ENCODE measurements around the gene PRKG1.

PRKG1 gene

GRCh38 chr10:52256832-52257691 lies 1182.8 kb downstream of the PRKG1 start:
- no peak for DNase-seq (ENCODE audit: low read depth in 1 of 2, low spot score in 1 of 2)

GRCh38 chr10:52257692-52258075 lies 1183.4 kb downstream of the PRKG1 start:
- H3K27me3 ChIP-seq (ENCODE audit: insufficient read depth, poor library complexity, severe bottlenecking): no peaks in the 10 kb centered on the region
- TF ChIP-seq SPI1 (IDR thresholded peaks at IDR 0.05; ENCODE audit: borderline replicate concordance, low read depth): no peak
- no peak for TF ChIP-seq REST (IDR thresholded peaks at IDR 0.05; ENCODE audit: insufficient replicate concordance, low read depth)
- no peak for TF ChIP-seq POLR2AphosphoS5 (IDR thresholded peaks at IDR 0.05; ENCODE audit: low read depth)
- no peak for TF ChIP-seq CTCF (IDR thresholded peaks at IDR 0.05; ENCODE audit: insufficient read depth, low read length)
- no peak for TF ChIP-seq GABPA (IDR thresholded peaks at IDR 0.05; ENCODE audit: low read depth)
- H3K27ac ChIP-seq (replicated peaks): no peak overlapping the region
- H3K4me3 ChIP-seq (replicated peaks; ENCODE audit: insufficient read depth, low read length): no peak overlapping the region
- no peak for DNase-seq (ENCODE audit: low read depth in 1 of 2, low spot score in 1 of 2)

More at GRCh38 chr10:52256832-52257691, 1182.8 kb downstream of the PRKG1 start:
- TF ChIP-seq POLR2AphosphoS5 (IDR thresholded peaks at IDR 0.05; ENCODE audit: low read depth) (no peak), SPI1 (IDR thresholded peaks at IDR 0.05; ENCODE audit: borderline replicate concordance, low read depth) (no peak), CTCF (IDR thresholded peaks at IDR 0.05; ENCODE audit: insufficient read depth, low read length) (no peak), GABPA (IDR thresholded peaks at IDR 0.05; ENCODE audit: low read depth) (no peak), REST (IDR thresholded peaks at IDR 0.05; ENCODE audit: insufficient replicate concordance, low read depth) (no peak)
- H3K4me3 ChIP-seq (replicated peaks; ENCODE audit: insufficient read depth, low read length): no peak overlapping the region
- H3K27me3 ChIP-seq (ENCODE audit: insufficient read depth, poor library complexity, severe bottlenecking): no peaks in the 10 kb centered on the region
- H3K27ac ChIP-seq (replicated peaks): no peak overlapping the region

- Histone ChIP-seq H3K27ac (replicated peaks) (no peak overlapping the region), H3K4me3 (replicated peaks; ENCODE audit: insufficient read depth, low read length) (no peak overlapping the region), H3K27me3 (ENCODE audit: insufficient read depth, poor library complexity, severe bottlenecking) (no peaks in the 10 kb centered on the region)
- DNase-seq (ENCODE audit: low read depth in 1 of 2, low spot score in 1 of 2): no peak
- TF ChIP-seq POLR2AphosphoS5 (IDR thresholded peaks at IDR 0.05; ENCODE audit: low read depth) (no peak), SPI1 (IDR thresholded peaks at IDR 0.05; ENCODE audit: borderline replicate concordance, low read depth) (no peak), REST (IDR thresholded peaks at IDR 0.05; ENCODE audit: insufficient replicate concordance, low read depth) (no peak), CTCF (IDR thresholded peaks at IDR 0.05; ENCODE audit: insufficient read depth, low read length) (no peak), GABPA (IDR thresholded peaks at IDR 0.05; ENCODE audit: low read depth) (no peak)
Observed at GRCh38 chr10:52258799-52259425, 1184.6 kb downstream of the PRKG1 start.

Data from HL-60 (cell line).